Suprapubic skin (tissue), 4 donors: ENCODE measurements around the gene L3MBTL4. TPM values are rescaled to one million over a fixed set of nuclear protein-coding genes. Genes with fewer than 3 reads are reported as not detected.

Experiments used
- DNase-seq, 2 donors: peaks; one replicate each; pipeline ENCODE4 v3.0.0-alpha.2; 2019; ENCODE audit warnings: low spot score in 2 of 2
- H3K27ac ChIP-seq: fragments of 200-600 bp; sonication (generic); one replicate; pipeline ENCODE4 v1.5.1; 2019
- H3K27me3 ChIP-seq: fragments of 200-600 bp; sonication (generic); one replicate; pipeline ENCODE4 v1.5.1; 2019
- H3K36me3 ChIP-seq: fragments of 200-600 bp; sonication (generic); one replicate; pipeline ENCODE4 v1.5.1; 2019
- H3K4me1 ChIP-seq: fragments of 200-600 bp; sonication (generic); one replicate; pipeline ENCODE4 v1.5.1; 2019
- H3K4me3 ChIP-seq: fragments of 200-600 bp; sonication (generic); one replicate; pipeline ENCODE4 v1.5.1; 2019; ENCODE audit warnings: mild to moderate bottlenecking
- H3K9me3 ChIP-seq: fragments of 200-600 bp; sonication (generic); one replicate; pipeline ENCODE4 v1.5.1; 2019
- EP300 ChIP-seq: sonication (generic); formaldehyde crosslinking; IDR thresholded peaks from one replicate; pipeline ENCODE4 v1.6.1; 2017; ENCODE audit warnings: antibody characterized with exemption
- POLR2A ChIP-seq, 2 donors: fragments of 450-650 bp; IDR thresholded peaks; one replicate each; pipeline ENCODE4 v1.6.1; 2017; ENCODE audit warnings: antibody characterized with exemption in 2 of 2, mild to moderate bottlenecking in 2 of 2, moderate library complexity in 2 of 2
- POLR2AphosphoS5 ChIP-seq, 3 donors: sonication (generic); formaldehyde crosslinking; IDR thresholded peaks; one replicate each; pipeline ENCODE4 v1.6.1; 2017; ENCODE audit warnings: antibody characterized with exemption in 3 of 3
- WGBS: methylation state at CpG from one replicate; pipeline ENCODE4 v1.1.5; 2018; 5-methylcytosine and 5-hydroxymethylcytosine counted together
- total RNA-seq, 4 donors: library from RNA; depleted of rRNA; stranded (reverse); fragments of >200 nt; gene quantifications; one replicate each; pipeline ENCODE4 v1.1.0, GENCODE V29; 2016
- TF ChIP-seq, protein P1 (sequence below), 2 donors: fragments of 200-600 bp in 1 of 2; fragments of 450-650 bp in 1 of 2; sonication (generic) in 1 of 2; IDR thresholded peaks; one replicate each; pipeline ENCODE4 v1.5.1; 2016 to 2019; ENCODE audit warnings: antibody characterized with exemption in 2 of 2, mild to moderate bottlenecking in 1 of 2, moderate library complexity in 1 of 2

Gene L3MBTL4
- total RNA-seq, 4 donors from 2014 or later: 11.9 to 29.9 (median 14.4) TPM

- Histone ChIP-seq H3K4me1 (peaks cover 3% of the 10 kb centered on the region), H3K4me3 (no peak overlapping the region), H3K27ac (no peak overlapping the region), H3K9me3 (no peaks in the 10 kb centered on the region), H3K36me3 (no peaks in the 10 kb centered on the region), H3K27me3 (no peaks in the 10 kb centered on the region)
- no peak for DNase-seq
- WGBS: 88% methylated on average over 3 of the region's 3 CpGs
- TF ChIP-seq EP300 (no peak), POLR2A (IDR thresholded peaks at IDR 0.05) (no peak), POLR2AphosphoS5 (IDR thresholded peaks at IDR 0.05) (no peak)
- TF ChIP-seq, protein P1, sequence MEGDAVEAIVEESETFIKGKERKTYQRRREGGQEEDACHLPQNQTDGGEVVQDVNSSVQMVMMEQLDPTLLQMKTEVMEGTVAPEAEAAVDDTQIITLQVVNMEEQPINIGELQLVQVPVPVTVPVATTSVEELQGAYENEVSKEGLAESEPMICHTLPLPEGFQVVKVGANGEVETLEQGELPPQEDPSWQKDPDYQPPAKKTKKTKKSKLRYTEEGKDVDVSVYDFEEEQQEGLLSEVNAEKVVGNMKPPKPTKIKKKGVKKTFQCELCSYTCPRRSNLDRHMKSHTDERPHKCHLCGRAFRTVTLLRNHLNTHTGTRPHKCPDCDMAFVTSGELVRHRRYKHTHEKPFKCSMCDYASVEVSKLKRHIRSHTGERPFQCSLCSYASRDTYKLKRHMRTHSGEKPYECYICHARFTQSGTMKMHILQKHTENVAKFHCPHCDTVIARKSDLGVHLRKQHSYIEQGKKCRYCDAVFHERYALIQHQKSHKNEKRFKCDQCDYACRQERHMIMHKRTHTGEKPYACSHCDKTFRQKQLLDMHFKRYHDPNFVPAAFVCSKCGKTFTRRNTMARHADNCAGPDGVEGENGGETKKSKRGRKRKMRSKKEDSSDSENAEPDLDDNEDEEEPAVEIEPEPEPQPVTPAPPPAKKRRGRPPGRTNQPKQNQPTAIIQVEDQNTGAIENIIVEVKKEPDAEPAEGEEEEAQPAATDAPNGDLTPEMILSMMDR (IDR thresholded peaks at IDR 0.05): no peak
Observed at GRCh38 chr18:5982332-5982731, 432.4 kb downstream of the L3MBTL4 start.

DNA sequence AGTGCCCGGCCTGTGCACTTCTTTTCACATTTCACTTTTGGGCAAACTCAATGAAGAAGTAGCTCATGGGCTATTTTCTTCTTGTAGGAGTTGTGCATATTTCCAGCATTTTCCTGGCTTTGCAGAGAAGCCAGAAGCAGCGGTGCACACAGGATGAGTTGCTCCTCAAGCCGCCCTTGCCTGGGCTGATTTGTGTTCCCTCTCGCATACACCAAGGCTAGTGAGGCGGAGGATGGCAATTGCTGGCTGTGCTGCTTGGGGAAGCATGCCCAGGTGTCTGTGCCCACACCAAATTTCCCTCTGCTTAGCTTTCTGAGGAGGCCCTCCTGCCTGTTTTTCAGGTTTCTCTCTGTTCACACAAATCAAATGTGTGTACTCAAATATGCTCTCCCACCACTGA lies 434.0 kb downstream of the L3MBTL4 start:
- 98% methylated on average over 5 of the region's 5 CpGs for WGBS

GRCh38 chr18:5979971-5980457 lies 434.7 kb downstream of the L3MBTL4 start:
- Histone ChIP-seq H3K36me3 (no peaks in the 10 kb centered on the region), H3K4me1 (peaks cover 3% of the 10 kb centered on the region), H3K27me3 (no peaks in the 10 kb centered on the region), H3K9me3 (no peaks in the 10 kb centered on the region), H3K4me3 (no peak overlapping the region), H3K27ac (no peak overlapping the region)
- TF ChIP-seq POLR2AphosphoS5 (IDR thresholded peaks at IDR 0.05): no peak
- no peak for TF ChIP-seq POLR2A (IDR thresholded peaks at IDR 0.05)
- TF ChIP-seq EP300: no peak
- TF ChIP-seq, protein P1 (IDR thresholded peaks at IDR 0.05): no peak
- 46% methylated on average over 5 of the region's 9 CpGs for WGBS
- DNase-seq: no peak

More for the DNA sequence above, 434.0 kb downstream of the L3MBTL4 start:
- DNase-seq: no peak
- H3K27ac ChIP-seq: no peak overlapping the region
- no peak overlapping the region for H3K4me3 ChIP-seq
- no peaks in the 10 kb centered on the region for H3K9me3 ChIP-seq
- H3K27me3 ChIP-seq: no peaks in the 10 kb centered on the region
- H3K4me1 ChIP-seq: peaks cover 3% of the 10 kb centered on the region
- no peaks in the 10 kb centered on the region for H3K36me3 ChIP-seq
- TF ChIP-seq, protein P1 (IDR thresholded peaks at IDR 0.05): no peak
- no peak for TF ChIP-seq EP300
- TF ChIP-seq POLR2A (IDR thresholded peaks at IDR 0.05): no peak
- TF ChIP-seq POLR2AphosphoS5 (IDR thresholded peaks at IDR 0.05): no peak

- Histone ChIP-seq H3K36me3 (no peaks in the 10 kb centered on the region), H3K27me3 (no peaks in the 10 kb centered on the region), H3K27ac (no peak overlapping the region), H3K9me3 (no peaks in the 10 kb centered on the region), H3K4me3 (no peak overlapping the region), H3K4me1 (peaks cover 3% of the 10 kb centered on the region)
- TF ChIP-seq POLR2A (IDR thresholded peaks at IDR 0.05) (no peak), EP300 (no peak), POLR2AphosphoS5 (IDR thresholded peaks at IDR 0.05) (no peak)
- TF ChIP-seq, protein P1 (IDR thresholded peaks at IDR 0.05): no peak
- WGBS: 57% methylated on average over 2 of the region's 3 CpGs
- DNase-seq: no peak
Observed at GRCh38 chr18:5979176-5979888, 435.4 kb downstream of the L3MBTL4 start.

GRCh38 chr18:5977022-5977421 lies 437.7 kb downstream of the L3MBTL4 start:
- H3K4me1 ChIP-seq: peaks cover 3% of the 10 kb centered on the region
- peak in 1 of 2 donors; percentile 43 for DNase-seq
- no peaks in the 10 kb centered on the region for H3K27me3 ChIP-seq
- H3K4me3 ChIP-seq: no peak overlapping the region
- H3K36me3 ChIP-seq: no peaks in the 10 kb centered on the region
- TF ChIP-seq, protein P1 (IDR thresholded peaks at IDR 0.05): no peak
- TF ChIP-seq EP300 (no peak), POLR2A (IDR thresholded peaks at IDR 0.05) (no peak), POLR2AphosphoS5 (IDR thresholded peaks at IDR 0.05) (no peak)
- H3K27ac ChIP-seq: no peak overlapping the region
- H3K9me3 ChIP-seq: no peaks in the 10 kb centered on the region
- 95% methylated on average over 4 of the region's 4 CpGs for WGBS
